Measurements from ENCODE around the gene PDE4B.

The PDE4B gene

GRCh38 chr1:66175581-66175980 lies 382.9 kb downstream of the PDE4B start:
- DNase-seq (ENCODE audit: low read depth in 2 of 3, low spot score in 1 of 3): no peak

GRCh38 chr1:66176012-66176715 lies 383.5 kb downstream of the PDE4B start:
- DNase-seq (ENCODE audit: low read depth in 2 of 3, low spot score in 1 of 3): no peak

GRCh38 chr1:66176832-66177231 lies 384.1 kb downstream of the PDE4B start:
- DNase-seq (ENCODE audit: low read depth in 2 of 3, low spot score in 1 of 3): no peak

GRCh38 chr1:66177510-66177909 lies 384.8 kb downstream of the PDE4B start:
- DNase-seq (ENCODE audit: low read depth in 2 of 3, low spot score in 1 of 3): no peak

- no peak for DNase-seq (ENCODE audit: low read depth in 2 of 3, low spot score in 1 of 3)
Measured at GRCh38 chr1:66182026-66182425, 389.3 kb downstream of the PDE4B start.

DNA sequence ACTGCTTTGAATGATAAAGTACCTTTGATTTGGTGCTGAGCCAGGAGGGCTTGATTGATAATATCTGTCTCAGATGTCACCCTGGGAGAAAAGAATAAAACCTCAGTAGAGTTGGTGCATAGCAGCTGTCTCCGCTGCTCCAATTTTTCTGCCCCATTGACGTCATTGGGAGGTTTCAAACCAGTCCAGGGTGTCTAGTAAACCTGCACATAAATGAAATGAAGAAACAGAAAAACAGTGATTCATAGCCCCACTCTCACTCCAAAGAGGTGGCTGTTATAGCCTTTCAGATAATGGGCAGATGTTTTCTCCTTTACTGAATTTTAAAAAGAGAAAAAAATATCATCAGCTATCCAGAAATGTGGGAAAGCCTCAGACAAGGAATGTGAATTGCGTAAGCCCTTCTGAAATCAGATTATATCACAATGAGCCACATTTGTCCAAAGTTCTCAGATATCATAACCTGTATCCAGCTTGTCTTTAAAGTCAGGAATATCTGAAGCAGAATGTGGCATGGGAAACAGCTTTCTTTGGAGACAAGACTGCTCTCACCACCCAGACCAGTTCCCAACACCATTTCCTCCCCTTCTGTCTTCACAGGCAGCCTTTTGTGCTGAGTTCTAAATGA lies 390.0 kb downstream of the PDE4B start:
- peak; percentile 17 to 47 (median 21) for DNase-seq (ENCODE audit: low read depth in 2 of 3, low spot score in 1 of 3)

DNA sequence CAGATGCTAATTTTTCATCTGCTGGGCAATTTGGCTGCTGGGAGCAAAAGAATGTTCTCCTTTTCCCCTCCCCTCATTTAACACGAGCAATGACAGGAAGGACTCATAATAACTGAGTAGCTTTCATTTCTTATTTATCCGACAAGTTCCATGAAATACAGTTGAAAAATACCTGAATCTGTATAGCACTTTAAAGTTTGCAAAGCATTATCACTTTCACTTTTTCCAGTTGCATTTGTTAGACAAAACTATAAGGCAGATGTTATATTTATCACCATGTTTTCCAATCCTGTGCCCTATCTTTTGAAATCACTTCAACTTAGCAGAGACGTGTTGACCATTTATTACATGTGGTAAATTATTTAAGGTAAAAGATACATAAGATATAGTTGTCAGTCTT lies 390.7 kb downstream of the PDE4B start:
- no peak for DNase-seq (ENCODE audit: low read depth in 2 of 3, low spot score in 1 of 3)

DNA sequence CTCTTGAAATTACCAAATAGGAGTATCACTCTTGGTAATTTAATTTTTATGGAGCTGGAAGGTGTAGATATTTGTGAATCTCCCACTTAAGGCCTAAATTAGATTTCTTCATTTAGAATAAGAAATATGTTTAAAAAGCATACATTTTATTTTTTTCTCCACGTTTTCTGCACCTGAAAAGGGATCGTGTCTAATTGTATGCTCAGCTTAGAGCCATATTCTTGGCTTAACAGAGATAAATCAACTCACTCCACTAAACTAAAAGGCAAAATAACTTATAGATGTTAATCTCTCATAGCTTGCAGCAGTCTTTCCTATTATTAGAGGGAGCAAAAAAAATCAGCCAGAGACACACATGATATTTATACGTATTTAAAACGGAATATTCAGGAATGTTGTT lies 404.4 kb downstream of the PDE4B start:
- no peak for DNase-seq (ENCODE audit: low read depth in 2 of 3, low spot score in 1 of 3)

DNA sequence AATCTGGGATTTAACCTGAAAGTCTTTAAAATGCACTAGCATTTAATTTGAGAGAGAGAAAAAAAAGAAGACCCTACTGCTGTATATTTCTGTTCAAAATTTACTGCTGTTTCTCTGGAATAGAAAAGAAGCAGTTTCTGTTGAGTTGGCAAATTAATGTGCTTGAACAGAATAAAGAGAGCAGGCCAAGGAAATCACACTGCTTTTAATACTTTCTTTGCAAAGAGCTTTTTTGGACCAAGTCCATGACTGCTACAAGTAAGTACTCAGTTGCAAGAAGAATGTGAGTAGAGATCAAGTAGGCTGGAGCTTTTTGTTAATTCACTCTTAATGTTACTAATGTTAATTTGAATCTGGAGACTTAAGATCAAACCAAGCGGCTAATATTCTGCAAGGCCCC lies 405.1 kb downstream of the PDE4B start:
- DNase-seq (ENCODE audit: low read depth in 2 of 3, low spot score in 1 of 3): no peak

DNA sequence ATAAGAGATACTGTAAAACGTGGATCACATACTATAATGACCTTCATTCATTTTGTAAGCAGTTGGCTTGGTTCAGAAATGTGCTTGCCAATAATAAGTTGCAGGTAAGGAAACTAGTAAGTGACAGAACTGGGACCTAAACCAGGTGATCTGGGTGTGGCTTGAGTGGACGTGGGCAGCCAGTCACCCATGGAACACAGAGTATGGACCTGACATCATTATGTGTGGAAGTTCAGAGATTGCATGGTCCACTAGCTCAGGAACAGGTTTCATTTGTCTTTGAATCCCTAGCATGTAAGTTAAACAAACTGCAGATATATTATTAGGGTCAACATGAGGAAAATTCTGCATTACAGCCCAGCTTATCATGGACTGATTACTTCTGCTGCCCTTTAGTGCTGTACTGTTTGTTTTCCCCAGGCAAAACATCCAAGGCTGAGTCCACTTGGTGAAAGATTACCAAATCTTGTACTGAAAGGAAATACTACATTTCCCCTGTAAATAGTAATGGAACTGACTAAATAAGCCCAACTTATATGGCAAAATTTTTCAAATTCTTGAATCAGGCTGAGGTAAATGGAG lies 414.0 kb downstream of the PDE4B start:
- no peak for DNase-seq (ENCODE audit: low read depth in 2 of 3, low spot score in 1 of 3)

GRCh38 chr1:66207484-66207883 lies 414.8 kb downstream of the PDE4B start:
- DNase-seq (ENCODE audit: low read depth in 2 of 3, low spot score in 1 of 3): no peak

DNA sequence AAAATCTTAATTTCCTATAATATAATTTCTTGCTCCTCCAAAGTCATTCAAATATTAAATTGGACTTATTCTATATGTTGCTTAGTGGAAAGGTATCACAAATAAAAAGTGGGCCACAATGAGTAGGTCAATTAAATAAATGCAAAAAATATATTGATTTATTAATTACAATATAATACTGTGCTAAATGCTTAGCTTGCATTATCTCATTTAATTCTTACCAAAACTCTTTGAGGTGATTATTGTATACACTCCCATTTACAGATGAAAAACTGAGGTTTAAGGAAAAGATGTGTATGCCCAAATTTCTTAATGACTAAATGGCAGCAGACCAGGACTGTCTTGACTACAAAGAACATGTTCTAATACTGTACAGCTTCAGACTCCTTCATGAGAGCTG lies 415.9 kb downstream of the PDE4B start:
- DNase-seq (ENCODE audit: low read depth in 2 of 3, low spot score in 1 of 3): no peak

GRCh38 chr1:66210635-66211244 lies 418.0 kb downstream of the PDE4B start:
- DNase-seq (ENCODE audit: low read depth in 2 of 3, low spot score in 1 of 3): no peak

DNA sequence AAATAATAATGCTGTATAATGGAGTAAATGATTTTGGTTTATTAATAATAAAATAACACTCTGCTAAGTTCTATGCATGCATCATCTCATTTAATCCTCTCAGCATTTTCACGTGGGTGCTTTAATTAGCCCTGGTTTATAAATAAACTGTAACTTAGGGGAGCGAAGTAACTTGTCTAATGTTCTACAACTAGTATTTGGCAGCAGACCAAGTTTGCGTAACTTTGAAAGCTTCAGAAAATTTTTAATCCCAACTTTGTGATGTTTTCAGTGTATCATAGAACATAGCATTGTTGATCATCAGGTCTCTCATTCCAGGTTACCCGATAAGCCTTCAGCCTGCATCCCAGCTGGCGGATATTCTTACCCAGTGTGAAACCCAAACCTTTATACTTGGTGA lies 418.8 kb downstream of the PDE4B start:
- no peak for DNase-seq (ENCODE audit: low read depth in 2 of 3, low spot score in 1 of 3)

DNA sequence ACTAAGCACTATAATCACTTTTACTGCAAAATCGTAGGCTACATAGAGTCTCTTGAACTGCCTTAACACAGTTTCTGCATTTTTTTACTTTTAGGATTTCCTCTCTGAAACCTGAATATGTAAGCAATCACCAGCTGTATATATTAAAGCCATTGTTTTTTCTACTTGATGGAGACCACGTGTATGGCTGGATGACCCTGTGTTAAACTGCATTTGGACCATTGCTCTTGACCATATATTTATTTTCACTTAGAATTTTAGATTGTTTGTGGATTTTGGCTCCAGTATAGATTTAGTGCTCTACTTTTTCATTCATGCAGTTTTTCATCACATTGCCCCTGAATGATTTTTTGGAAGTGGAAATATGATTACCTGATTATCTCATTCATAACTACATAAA lies 420.8 kb downstream of the PDE4B start:
- DNase-seq (ENCODE audit: low read depth in 2 of 3, low spot score in 1 of 3): no peak

DNA sequence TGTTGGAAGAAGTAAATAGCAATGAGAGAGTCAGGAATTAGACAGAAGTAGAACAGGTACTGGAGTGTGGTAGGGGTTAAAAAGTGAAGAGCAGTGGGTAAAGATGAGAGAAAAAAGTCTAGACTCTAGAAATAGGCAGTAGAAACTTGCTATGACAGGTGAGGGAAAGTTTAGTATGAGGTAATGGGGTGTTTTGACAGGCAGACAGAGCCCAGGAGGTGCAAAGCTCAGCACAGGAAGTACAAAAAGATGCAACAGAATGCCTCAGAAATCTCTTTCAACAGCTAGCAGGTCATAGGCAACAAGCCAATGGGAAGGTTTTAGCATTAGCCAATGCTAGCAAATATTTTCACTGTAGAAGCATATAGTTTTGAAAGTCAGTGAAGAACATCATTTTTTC lies 422.2 kb downstream of the PDE4B start:
- no peak for DNase-seq (ENCODE audit: low read depth in 2 of 3, low spot score in 1 of 3)

- DNase-seq (ENCODE audit: low read depth in 2 of 3, low spot score in 1 of 3): no peak
Measured at GRCh38 chr1:66217021-66217420, 424.3 kb downstream of the PDE4B start.

DNA sequence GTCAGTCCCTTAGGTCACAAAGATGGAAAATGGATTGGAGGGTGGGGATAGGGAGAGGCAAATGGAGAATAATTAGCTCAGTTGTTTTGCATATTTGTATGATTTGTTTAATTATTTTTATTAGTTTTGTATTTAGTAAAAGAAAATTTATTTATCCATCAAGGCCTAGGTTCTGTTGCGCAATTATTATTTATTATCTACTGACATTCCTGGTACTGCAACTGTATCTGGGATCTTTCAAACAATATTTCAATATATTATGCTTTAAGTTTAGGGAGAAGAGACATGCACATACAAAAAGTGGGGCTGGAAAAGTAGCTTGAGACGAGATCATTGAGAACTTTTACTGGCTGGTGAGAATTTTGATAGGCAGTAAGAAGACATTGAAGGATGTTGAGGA lies 424.9 kb downstream of the PDE4B start:
- no peak for DNase-seq (ENCODE audit: low read depth in 2 of 3, low spot score in 1 of 3)

GRCh38 chr1:66220477-66220876 lies 427.8 kb downstream of the PDE4B start:
- DNase-seq (ENCODE audit: low read depth in 2 of 3, low spot score in 1 of 3): no peak

DNA sequence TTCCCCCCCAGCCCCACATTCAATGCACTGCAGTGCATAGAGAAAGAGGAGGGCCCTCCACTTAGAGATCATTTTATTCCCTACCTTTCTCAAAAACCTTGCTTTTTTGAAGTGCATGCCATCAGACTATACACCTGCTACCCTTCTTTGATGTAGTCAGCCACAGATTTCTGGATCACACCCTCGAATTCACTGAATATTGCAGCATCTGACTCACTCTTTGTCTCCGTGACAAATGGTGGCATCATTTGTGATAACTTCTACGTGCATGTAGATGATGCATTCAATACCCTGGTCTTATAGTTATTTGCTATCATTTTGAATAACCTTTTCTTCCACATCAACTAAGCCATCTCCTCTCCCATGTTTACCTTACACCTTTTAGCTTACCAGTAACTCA lies 431.0 kb downstream of the PDE4B start:
- no peak for DNase-seq (ENCODE audit: low read depth in 2 of 3, low spot score in 1 of 3)

GRCh38 chr1:66226985-66227384 lies 434.3 kb downstream of the PDE4B start:
- no peak for DNase-seq (ENCODE audit: low read depth in 2 of 3, low spot score in 1 of 3)

DNA sequence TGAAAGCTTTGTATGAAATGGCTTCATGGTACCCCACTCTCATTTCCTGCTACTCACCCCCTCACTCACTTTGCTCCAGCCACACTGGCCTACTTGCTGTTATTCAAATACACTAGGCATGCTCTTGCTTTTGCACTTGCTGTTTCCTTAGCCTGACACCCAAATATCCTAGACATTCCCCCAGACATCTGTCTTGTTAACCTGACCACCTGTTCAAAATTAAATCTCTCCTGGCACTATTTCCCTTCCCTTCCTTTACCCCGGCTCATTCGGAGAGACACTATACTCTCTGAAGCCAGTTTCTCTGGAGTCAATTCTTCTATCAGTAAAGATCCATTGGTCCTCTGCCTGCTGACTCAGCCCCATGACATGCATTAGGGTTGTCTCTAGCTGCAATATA lies 435.3 kb downstream of the PDE4B start:
- DNase-seq (ENCODE audit: low read depth in 2 of 3, low spot score in 1 of 3): no peak

Data from stimulated activated CD4-positive, alpha-beta T cell treated with anti-CD3 and anti-CD28 coated beads, Interleukin-12 subunit alpha, Interleukin-12 subunit beta, amount 100 ng/mL, for 48 hours (primary cell).